Ishikawa (cell line): ENCODE data around the gene BEND6.

ENCODE experiments used
- CEBPB ChIP-seq: IDR thresholded peaks from 2 replicates; pipeline ENCODE4 v1.6.1; 2012
- CREB1 ChIP-seq: IDR thresholded peaks from 2 replicates; pipeline ENCODE4 v1.6.1; 2012; ENCODE audit warnings: low read depth
- EGR1 ChIP-seq: IDR thresholded peaks from 2 replicates; pipeline ENCODE4 v1.6.1; 2012
- EP300 ChIP-seq: IDR thresholded peaks from 2 replicates; pipeline ENCODE4 v1.6.1; 2012; ENCODE audit warnings: borderline replicate concordance
- FOXM1 ChIP-seq: IDR thresholded peaks from 2 replicates; pipeline ENCODE4 v1.6.1; 2012; ENCODE audit warnings: low read depth, borderline replicate concordance
- MAX ChIP-seq: IDR thresholded peaks from 2 replicates; pipeline ENCODE4 v1.6.1; 2012
- NFIC ChIP-seq: IDR thresholded peaks from 2 replicates; pipeline ENCODE4 v1.6.1; 2012
- RAD21 ChIP-seq: IDR thresholded peaks from 2 replicates; pipeline ENCODE4 v1.6.1; 2012; ENCODE audit warnings: low read depth
- REST ChIP-seq: IDR thresholded peaks from 2 replicates; pipeline ENCODE4 v1.6.1; 2012; ENCODE audit warnings: low read depth, mild to moderate bottlenecking
- TAF1 ChIP-seq: IDR thresholded peaks from 2 replicates; pipeline ENCODE4 v1.6.1; 2012; ENCODE audit warnings: low read depth, mild to moderate bottlenecking
- TCF12 ChIP-seq: IDR thresholded peaks from 2 replicates; pipeline ENCODE4 v1.6.1; 2012; ENCODE audit warnings: low read depth
- TEAD4 ChIP-seq: IDR thresholded peaks from 2 replicates; pipeline ENCODE4 v1.6.1; 2012
- USF1 ChIP-seq: IDR thresholded peaks from 2 replicates; pipeline ENCODE4 v1.6.1; 2012
- YY1 ChIP-seq: IDR thresholded peaks from 2 replicates; pipeline ENCODE4 v1.6.1; 2012; ENCODE audit warnings: low read depth
- ZBTB7A ChIP-seq: IDR thresholded peaks from 2 replicates; pipeline ENCODE4 v1.6.1; 2012; ENCODE audit warnings: low read depth

Gene BEND6

GRCh38 chr6:57021086-57021720, 66.3 kb downstream of the BEND6 start:
- TF ChIP-seq RAD21 (peak; percentile 54), ZBTB7A (no peak)

GRCh38 chr6:57024321-57024720, 69.4 kb downstream of the BEND6 start:
- TF ChIP-seq CREB1 (no peak), MAX (no peak), NFIC (no peak), EGR1 (no peak), FOXM1 (no peak), TEAD4 (no peak), CEBPB (no peak), REST (no peak), ZBTB7A (no peak), YY1 (no peak), TCF12 (no peak), EP300 (no peak), TAF1 (no peak), RAD21 (no peak)

GRCh38 chr6:57024775-57025174, 69.9 kb downstream of the BEND6 start:
- no peak for TF ChIP-seq EGR1
- TF ChIP-seq MAX: no peak
- no peak for TF ChIP-seq TEAD4
- TF ChIP-seq YY1: no peak
- no peak for TF ChIP-seq TAF1
- TF ChIP-seq TCF12: no peak

GRCh38 chr6:57026001-57026400, 71.1 kb downstream of the BEND6 start:
- no peak for TF ChIP-seq TAF1
- no peak for TF ChIP-seq RAD21
- no peak for TF ChIP-seq EGR1
- no peak for TF ChIP-seq TCF12
- no peak for TF ChIP-seq MAX
- no peak for TF ChIP-seq ZBTB7A
- no peak for TF ChIP-seq TEAD4
- TF ChIP-seq FOXM1: no peak
- no peak for TF ChIP-seq REST
- no peak for TF ChIP-seq NFIC
- TF ChIP-seq YY1: no peak
- TF ChIP-seq USF1: no peak

- no peak for TF ChIP-seq TCF12
- no peak for TF ChIP-seq REST
- no peak for TF ChIP-seq YY1
Measured at GRCh38 chr6:57027301-57027700, 72.4 kb downstream of the BEND6 start.
